ENCODE results near the gene ATXN3.
A peak's percentile ranks its signal among the peaks of the same experiment; 100 is the strongest.

The ATXN3 gene

DNA sequence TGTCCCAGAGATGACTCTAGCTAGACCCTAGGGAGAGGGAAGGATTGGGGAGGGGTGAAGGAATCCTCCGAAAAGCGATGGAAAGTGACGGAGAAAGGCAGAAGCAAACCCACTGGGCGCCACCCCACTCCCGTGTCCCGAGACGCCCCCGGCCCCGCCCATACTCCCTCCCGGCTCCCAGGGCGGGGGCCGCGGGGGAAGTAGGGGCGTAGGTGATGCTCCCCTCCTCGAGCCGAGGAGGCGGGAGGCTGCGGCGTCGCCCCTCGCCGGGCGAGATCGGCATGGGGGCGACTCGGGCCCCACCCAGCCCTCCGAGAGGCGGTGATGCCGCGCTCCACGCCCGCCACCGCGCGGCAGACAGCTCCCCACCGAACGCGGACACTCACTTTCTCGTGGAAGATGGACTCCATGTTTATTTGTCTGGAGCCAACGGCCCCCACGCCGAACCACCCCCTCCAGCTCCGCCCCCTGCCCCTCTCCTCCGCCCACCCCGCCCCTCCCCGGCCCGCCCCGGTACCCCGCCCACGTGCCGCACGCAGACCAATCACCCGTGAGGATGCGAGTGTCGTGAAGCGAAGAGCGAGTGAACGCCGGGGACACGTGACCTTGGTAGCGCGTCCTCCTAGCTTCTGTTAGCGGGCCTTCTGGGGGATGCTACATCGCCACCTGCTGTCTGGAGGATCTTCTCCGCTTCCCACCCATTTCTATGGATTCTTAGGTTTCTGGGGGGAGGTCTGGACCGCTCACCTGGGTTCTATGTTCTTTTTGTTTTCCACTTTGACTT, at the start of gene ATXN3:
Gene ATXN3, minus strand, starts transcription at position 440 of the 784 bp plus-strand sequence. Its CDS starts 30 bp downstream, at position 410.
- peak; percentile 99 for DNase-seq

DNA sequence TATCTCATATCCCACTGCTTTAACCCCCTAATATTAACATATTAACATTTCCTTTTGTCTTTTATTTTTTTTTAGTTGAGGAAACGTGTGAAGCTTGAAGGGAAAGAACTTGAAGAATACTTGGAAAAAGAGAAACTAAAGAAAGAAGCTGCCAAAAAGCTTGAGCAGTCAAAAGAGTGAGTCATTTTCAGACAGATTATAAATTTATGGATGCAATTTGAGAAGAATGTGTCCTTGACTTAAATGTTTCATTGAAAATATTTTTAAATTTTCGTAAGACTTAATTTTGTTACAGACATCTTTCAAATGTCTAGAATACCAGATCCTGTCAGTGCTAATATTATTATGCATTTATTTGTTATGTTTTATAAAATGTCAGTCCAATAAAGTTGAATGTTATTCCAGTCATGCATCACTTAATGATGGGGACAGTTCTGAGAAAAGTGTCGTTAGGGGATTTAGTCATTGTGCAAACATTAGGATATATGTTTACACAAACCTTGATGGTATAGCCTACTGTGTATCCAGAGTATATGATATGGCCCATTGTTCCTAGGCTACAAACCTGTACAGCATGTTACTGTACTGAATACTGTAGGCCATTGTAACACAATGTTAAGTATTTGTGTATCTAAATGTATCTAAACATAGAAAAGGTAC, 48.0 kb upstream of the ATXN3 start:
- DNase-seq: peak; percentile 23

DNA sequence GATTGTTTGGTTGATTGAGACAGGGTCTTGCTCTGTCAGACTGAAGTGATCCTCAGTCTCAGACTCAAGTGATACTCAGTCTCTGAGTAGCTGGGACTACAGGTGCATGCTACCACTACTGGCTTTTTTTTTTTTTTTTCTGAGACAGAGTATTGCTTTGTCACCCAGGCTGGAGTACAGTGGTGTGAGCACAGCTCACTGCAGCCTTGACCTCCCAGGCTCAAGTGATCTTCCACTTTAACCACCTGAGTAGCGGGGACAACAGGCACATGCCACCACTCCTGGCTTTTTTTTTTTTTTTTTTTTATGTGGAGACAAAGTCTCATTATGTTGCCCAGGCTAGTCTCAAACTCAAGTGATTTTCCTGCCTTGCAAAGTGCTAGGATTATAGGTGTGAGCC, 47.2 kb upstream of the ATXN3 start:
- no peak for DNase-seq

DNA sequence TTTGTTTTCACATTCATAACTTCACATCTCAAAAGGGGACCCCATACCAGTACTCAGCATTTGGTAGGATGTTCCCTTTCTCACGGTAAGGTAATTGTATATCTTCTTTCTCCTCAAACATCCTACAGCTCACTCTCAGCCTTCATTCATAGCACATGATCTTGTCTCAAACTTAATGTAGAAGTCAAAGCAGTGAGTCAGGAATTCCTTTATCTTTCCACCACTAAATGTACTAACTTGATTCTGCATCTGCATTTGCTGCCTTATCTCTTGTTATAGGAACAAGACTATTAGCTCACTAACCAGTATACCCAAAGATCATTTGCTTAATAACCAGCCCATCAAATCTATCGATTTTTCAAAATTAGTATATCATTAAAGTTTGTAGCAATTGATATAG, 38.3 kb upstream of the ATXN3 start:
- peak; percentile 14 for DNase-seq

DNA sequence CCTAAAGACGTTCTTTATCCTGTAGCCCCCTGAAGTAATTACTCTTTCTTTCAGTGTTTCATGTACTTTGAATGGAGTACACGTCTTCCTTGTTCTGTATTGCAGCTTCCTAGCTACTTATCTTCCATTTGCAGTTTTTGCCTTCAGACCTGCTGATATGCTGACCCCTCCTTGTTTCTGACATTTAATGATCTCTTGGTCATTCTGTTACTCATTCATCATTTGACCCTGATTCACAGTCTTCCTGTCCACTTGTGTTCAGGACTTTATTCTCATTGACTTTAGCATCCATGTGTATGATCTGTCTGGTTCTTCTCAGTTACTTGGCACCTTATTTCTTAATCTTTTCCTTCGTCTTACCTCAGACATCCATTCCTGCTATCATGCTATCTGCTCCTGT, 37.6 kb upstream of the ATXN3 start:
- no peak for DNase-seq

DNA sequence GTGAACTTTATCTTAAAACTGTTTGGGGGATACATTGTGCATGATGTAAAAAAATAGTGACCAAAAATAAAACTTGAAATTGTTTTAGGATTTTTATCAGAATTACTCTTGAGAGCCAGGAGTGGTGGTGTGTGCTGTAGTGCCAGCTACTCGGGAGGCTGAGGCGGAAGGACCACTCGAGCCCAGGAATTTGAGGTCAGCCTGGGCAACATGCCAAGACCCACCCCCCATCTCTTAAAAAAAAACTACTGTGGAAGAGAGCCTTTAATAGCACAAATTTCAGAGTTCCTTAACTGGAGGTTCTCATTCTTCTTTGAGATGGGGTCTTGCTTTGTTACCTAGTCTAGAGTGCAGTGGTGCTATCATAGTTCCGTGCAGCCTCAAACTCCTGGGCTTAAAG, 36.9 kb upstream of the ATXN3 start:
- DNase-seq: peak; percentile 8

DNA sequence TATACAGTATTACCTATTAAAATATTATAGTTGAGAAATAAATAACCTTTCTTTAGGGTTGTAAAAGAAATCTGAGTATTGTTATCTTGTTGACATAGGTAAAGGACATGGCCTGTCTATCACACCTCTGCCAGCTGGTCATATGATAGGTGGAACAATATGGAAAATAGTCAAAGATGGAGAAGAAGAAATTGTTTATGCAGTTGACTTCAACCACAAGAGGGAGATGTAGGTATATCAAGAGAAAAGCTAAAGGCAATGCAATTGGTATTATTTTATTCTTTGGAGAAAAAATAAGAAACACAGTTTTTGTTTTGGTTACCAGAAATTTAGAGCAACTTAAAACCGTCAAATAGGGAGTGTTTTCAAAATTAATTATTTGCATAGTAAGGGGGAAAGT, 28.9 kb upstream of the ATXN3 start:
- DNase-seq: peak; percentile 44

DNA sequence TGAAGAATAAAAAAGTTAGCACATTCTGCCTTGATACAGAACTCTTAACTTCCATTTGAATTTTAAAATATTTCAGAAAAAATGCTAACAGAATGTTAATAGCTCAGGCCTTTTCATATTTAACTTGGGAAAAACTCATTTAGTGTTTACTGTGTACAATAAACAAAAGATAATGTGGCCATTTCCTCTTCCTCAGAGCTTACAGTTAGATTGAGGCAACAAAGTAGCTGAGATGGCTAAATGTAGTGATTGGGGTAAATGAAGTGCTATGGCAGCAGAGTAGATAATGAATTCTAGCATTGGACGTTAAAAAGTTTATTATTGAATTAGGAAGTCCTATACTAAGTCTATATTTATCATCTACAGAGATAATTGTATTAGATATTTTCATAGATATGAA, 28.1 kb upstream of the ATXN3 start:
- no peak for DNase-seq

DNA sequence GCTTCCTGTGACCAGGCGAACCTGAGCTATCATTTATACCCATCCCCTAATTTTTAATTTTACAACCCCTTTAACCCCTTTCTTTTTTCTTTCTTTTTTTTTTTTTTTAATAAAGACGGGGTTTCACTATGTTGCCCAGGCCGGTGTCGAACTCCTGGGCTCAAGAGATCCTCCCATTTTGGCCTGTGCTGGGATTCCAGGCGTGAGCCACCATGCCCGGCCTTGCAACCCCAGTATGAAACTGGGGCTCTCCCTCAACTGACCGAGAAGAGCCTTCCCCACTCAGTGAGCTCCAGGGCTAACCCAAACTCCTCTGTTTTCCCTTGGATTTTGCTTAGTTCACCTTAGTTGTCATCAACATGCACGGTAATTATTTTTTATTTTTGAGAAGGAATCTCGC, 16.4 kb upstream of the ATXN3 start:
- DNase-seq: no peak

DNA sequence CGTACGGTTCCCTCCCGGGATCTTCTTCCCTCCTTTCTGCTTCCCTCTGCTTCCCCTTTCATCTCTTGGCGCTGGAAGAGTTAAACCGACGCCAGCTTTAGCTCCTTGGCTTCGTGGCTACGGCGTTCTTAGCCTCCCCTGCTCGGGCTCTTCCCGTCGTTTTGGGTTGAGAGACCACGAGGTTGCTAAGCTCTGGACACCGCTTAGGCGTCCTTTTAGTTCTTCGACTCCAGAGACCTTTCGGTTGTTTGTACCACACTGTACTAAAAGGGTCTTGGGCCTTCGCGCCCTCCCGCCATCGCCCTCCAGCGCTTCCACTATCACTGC, 15.9 kb upstream of the ATXN3 start:
- DNase-seq: peak; percentile 17

DNA sequence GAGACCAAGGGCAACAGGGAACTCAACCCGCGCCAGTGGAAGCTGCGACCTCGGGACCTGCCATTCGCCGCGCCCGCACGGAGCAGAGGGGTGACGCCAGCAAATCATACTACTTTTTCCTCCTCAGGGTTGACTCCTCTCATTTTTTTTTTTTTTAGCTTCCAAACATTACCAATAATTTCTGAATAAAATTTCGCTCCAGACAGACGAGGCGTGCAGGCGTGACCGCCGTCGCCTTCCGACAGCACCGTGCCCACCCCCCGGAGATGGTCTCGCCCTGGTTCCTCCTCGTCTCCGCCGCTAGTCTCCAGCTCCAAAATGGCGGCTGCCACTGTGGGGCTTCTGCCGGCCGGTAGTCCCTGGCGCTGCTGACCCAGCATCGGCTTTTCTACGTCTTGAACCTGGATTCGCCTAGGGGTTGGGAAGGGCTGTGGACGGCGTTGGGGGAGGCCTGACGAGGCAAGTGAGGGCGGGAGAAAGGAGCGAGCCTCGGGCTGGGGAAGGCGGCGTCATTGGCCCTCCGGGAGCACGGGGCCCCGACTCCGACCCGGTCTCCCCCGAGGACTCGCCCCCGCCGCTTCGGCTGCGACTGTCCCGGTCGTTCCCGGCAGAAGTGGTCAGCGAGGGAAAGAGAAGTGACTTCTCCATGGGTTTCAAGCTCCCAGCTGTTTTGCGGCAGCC, 15.4 kb upstream of the ATXN3 start, which contains the start of the genes CPSF2 and NDUFB1:
Gene CPSF2, plus strand, starts transcription at position 300 of the 681 bp plus-strand sequence. CDS start 9,016 bp downstream, outside the sequence.
Gene NDUFB1, minus strand, starts transcription at position 37 of the 681 bp plus-strand sequence. CDS start 4,069 bp downstream, outside the sequence.
- DNase-seq: peak; percentile 74

DNA sequence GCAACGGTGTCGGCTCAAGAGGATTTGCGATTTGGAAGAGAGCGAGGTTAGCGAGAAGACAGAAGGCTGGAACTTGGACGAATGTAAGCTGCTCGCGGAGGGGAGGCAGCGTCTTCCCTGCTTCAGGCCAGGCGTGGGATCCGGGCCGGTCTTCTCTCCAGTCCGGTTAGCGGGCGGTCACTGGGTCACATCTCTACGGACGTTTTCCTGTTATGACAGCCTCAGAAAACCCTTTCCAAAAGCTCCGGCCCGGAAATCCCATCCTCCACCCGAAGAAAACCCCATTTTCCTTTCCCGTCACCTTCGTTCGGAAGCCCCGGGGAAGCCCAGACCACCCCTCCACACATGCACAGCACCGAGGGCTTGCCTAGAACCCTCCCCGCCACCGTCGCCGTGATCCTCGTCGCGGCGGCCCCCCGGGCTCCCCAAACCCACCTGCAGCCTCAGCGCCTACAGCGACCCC, 14.9 kb upstream of the ATXN3 start:
- peak; percentile 13 for DNase-seq

DNA sequence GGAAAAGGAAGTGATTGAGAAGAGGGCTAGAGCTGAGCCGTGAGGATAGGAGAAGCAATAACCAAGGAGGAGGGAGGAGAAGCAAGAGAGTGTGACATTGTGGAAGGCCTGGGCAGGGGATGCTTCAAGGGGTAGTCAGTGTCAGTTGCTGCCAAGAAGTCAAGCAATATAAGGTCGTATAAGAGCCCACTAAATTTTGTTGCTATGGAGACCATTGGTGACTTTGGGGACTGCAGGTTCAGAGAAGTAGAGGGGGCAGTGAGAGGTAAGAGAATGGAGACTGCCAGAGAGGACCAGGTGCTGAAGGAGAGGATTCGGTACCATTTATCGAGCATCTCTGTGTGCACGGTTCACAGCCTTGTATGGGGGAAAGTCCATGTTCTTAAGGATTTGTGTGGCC, 3.1 kb upstream of the ATXN3 start:
- no peak for DNase-seq

DNA sequence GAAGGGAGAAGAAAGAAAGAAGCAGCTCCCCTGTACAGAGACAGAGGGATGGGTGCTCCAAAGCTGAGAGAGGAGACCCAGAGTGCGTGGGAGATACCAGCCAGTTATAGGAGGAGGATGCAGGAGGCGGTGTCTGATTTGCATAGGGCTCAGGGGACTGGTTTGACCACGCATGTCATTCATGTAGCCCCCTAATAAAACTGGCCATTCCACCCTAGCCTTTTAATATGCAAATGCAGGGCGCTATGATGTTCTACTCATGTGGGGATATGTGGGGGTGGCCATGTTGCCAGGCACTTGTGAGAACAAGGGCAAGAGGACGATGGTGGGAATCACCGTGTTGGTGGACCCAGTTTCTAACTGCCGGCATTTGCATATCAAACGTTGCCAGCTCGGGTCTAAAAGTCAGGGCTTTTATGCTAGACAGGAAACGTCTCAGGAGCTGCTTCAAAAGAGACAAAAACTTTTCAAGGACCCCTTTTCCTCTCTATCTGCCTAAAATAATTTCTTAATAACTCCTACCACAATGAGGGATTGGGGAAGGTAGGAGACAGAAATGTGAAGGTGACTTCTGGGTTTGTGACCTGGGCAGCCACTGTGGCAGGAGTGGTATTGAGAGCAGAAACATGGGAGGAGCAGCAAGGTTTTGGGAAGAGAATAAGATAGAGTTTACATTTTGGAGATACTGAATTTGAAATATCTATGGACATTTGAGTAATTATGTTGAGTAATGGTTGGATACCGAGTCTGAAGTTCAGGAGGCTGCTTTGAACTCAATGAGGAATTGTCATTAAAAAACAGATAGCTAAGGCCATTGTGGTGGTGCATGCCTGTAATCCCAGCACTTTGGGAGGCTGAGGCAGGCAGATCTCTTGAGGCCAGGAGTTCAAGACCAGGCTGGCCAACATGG, 2.2 kb upstream of the ATXN3 start:
- no peak for DNase-seq

DNA sequence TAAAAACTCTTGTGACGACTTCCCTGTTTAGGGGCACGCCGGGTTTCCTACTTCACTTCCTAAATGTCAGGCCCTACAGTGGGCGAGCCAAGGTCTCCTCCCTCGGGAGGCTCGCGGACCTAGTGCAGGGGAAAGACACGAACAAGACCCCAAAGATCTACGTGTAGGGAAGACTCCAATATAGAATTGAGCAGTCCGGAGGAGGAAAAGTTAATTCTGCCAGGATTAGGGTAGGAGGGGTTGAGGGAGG, 564 bp downstream of the ATXN3 start:
- no peak for DNase-seq

DNA sequence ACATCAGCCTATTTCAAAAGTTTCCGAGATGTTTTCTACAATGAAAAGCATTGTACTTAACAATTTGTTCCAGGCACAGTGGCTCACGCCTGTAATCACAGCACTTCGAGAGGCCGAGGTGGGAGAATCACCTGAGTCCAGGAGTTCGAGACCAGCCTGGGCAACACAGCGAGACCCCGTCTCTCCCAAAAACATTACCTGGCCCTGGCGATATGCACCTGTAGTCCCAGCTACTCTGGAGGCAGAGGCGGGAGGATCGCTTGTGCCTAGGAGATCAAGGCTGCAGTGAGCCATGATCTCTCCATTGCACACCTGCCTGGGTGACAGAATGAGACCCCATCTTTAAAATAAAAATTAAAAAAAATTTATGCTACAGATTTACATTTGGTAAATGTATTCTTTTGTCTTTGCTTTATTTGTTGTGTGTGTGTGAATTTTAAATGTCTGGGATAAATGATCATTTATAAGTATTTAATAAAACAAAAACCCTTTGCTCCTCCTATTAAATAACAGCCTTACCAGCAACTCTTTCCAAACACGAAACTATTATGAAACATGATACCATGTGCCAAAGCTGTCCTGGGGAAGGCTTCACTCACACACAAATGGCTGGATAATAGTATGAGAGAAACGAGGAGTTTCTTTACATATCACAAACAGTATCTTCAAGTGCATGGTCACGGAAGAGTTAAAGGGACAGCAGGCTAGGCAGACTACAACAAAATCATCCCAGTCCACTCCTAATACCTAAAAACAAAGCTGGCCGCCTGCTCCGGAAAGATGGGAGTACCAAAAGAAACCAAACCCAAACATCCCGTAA, 1.1 kb downstream of the ATXN3 start:
- DNase-seq: no peak

DNA sequence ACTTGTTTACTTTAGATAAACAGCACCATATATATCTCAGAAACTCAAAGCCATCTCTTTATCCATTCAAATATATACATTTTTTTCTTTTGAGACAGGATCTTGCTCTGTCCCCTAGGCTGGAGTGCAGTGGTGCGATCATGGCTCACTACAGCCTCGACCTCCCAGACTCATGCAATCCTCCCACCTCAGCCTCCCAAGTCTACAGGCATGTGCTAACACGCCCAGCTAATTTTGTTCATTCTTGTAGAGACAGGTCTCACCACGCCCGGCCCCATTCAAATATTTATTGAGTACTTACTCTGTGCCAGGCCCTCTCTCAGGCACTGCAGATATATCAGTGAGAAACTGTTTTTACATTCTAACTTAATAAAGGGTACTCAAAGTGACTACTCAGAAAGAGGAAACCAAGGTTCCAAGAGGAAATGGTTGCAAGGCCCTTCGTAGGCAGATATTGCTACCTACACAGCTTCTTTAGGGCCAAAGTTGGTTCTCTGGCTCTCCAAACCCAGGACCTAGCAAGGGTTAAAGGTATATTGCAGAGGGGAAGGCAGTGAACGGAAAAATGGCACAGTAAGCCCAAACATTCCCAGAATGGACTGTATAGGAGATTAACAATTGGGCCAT, 2.9 kb downstream of the ATXN3 start:
- no peak for DNase-seq

DNA sequence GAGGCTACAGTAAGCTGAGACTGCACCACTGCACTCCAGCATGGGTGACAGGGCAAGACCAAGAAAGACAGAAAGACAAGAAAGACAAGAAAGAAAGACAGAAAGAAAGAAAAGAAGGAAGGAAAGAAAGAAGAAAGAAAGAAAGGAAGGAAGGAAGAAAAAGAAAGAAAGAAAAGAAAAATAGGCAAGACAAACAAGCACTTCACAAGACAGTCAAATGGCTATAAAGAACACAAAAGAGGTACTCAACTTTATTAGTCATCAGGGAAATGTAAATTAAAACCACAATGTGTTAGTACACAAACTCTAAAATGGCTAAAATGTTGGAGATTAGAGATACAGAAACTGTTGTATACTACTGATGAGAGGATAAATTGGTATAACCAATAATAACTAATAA, 6.6 kb downstream of the ATXN3 start:
- DNase-seq: no peak

DNA sequence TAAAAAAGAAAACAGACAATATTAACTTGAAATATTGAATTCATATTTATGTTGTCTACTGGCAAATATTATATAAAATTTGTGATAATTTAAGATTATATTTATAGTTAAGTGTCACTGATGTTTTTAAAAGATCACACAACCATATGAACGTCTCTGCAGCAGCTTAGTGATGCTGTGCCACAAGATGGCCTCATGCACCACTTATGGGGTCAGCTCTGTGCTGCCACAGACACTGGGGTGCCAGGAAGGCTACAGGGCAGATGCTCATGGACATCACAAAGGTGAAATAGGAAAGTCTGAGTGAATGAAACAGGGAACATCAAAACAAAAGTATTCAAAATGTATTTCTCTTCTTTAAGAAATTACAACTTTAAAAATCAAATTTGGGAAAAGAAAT, 13.1 kb downstream of the ATXN3 start:
- DNase-seq: no peak

DNA sequence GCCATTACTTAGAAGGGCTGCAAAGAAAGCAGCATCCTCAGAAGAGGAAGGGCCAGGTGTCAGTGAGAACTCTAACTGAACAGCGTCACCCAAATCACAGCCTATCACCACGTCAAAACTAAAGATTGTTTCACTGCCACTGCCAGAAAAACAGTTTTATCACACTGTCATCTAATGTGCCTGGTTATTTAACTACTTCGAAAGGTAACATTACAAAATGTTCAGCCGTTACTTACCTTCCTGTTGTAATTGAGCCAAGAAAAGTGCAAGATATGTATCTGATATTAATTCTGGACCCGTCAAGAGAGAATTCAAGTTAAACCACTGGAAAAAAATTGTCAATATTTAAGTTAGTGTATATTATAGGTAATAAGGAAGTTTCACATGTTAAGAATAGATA, 17.9 kb downstream of the ATXN3 start:
- no peak for DNase-seq

DNA sequence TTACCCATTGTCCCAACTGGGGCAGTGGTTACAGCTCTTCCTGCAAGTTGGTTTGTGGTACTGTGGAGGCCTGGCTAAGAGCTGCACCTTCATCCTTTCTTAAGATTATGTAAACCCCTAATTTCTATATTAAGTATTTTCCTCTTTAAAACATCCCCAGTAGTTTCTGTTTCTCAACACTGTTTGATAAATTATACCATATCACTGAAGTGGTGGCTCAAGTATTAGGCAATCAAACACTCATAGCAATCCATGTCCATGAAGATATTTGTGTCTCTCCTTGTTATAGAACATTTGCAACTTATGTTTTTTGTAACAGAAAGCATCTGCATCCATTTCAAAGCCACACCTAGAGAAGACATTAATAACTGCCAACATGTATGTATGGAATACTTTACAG, 31.8 kb downstream of the ATXN3 start:
- no peak for DNase-seq

All from fibroblast of upper back skin (primary cell).